ENCODE measurements around the gene SPEG. TPM values are rescaled to one million over a fixed set of nuclear protein-coding genes. Genes with fewer than 3 reads are reported as not detected.
A peak's percentile ranks its signal among the peaks of the same experiment; 100 is the strongest.

SPEG gene
- total and polyA plus RNA-seq, 2 of the 13 experiments (the other 11 are each of a cell fraction or from before 2014, with no cell fraction given), result 0.18 to 0.24 TPM

DNA sequence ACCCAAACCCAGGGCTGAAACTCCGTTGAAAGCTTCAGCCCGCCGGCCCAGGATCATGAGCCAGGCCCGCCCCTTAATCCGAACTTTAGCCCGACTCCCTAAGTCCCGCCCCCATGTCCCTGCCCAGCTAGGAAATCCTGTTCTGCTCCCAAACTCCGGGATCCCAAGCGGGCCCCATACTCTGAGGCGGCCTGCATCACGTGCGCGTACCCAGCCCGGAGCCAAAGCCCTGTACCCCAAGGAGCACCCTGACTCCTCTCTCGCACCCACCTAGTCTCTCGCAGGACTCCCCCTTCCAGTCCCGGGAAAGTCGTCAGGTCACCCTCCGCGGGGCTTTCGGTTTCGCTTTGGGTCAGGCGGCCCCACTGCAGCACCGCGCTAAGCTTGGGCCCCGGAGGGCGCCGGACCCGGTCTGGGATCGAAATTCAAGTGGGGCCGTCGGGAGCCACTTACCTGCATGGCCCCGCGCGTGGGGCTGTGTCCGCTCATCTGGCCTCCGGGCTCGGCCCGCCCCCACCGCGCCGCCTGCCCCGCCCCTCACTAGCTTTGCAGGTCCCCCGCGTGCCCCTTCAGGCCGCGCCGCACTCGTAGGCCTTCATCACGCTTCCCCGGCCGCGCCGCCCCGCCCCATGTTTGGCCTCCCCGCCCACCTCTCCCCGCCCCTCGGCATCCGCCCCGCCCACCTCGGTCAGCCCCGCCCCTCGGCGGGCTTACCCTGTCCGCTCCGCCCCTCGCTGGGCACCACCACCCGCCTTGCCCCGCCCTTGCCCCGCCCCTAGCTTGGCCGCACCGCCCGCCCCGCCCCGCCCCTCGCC, 47.1 kb upstream of the SPEG start, which contains the start of gene DNPEP (continued):
- no peak for TF ChIP-seq MEF2D (CRISPR knock-in tag; IDR thresholded peaks at IDR 0.05)
- TF ChIP-seq, protein P1, sequence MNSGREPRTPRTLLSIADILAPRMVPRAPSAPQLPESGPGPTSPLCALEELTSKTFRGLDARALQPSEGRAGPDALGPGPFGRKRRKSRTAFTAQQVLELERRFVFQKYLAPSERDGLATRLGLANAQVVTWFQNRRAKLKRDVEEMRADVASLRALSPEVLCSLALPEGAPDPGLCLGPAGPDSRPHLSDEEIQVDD (CRISPR knock-in tag; IDR thresholded peaks at IDR 0.05; ENCODE audit: borderline replicate concordance), result peak; percentile 54; the same call in 1 of the 2 replicates
- TF ChIP-seq ZNF567 (CRISPR knock-in tag; IDR thresholded peaks at IDR 0.05; ENCODE audit: borderline replicate concordance), result peak; percentile 82
- TF ChIP-seq, protein P2, sequence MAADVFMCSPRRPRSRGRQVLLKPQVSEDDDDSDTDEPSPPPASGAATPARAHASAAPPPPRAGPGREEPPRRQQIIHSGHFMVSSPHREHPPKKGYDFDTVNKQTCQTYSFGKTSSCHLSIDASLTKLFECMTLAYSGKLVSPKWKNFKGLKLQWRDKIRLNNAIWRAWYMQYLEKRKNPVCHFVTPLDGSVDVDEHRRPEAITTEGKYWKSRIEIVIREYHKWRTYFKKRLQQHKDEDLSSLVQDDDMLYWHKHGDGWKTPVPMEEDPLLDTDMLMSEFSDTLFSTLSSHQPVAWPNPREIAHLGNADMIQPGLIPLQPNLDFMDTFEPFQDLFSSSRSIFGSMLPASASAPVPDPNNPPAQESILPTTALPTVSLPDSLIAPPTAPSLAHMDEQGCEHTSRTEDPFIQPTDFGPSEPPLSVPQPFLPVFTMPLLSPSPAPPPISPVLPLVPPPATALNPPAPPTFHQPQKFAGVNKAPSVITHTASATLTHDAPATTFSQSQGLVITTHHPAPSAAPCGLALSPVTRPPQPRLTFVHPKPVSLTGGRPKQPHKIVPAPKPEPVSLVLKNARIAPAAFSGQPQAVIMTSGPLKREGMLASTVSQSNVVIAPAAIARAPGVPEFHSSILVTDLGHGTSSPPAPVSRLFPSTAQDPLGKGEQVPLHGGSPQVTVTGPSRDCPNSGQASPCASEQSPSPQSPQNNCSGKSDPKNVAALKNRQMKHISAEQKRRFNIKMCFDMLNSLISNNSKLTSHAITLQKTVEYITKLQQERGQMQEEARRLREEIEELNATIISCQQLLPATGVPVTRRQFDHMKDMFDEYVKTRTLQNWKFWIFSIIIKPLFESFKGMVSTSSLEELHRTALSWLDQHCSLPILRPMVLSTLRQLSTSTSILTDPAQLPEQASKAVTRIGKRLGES (CRISPR knock-in tag; IDR thresholded peaks at IDR 0.05; ENCODE audit: borderline replicate concordance), result no peak
- TF ChIP-seq, protein P3, sequence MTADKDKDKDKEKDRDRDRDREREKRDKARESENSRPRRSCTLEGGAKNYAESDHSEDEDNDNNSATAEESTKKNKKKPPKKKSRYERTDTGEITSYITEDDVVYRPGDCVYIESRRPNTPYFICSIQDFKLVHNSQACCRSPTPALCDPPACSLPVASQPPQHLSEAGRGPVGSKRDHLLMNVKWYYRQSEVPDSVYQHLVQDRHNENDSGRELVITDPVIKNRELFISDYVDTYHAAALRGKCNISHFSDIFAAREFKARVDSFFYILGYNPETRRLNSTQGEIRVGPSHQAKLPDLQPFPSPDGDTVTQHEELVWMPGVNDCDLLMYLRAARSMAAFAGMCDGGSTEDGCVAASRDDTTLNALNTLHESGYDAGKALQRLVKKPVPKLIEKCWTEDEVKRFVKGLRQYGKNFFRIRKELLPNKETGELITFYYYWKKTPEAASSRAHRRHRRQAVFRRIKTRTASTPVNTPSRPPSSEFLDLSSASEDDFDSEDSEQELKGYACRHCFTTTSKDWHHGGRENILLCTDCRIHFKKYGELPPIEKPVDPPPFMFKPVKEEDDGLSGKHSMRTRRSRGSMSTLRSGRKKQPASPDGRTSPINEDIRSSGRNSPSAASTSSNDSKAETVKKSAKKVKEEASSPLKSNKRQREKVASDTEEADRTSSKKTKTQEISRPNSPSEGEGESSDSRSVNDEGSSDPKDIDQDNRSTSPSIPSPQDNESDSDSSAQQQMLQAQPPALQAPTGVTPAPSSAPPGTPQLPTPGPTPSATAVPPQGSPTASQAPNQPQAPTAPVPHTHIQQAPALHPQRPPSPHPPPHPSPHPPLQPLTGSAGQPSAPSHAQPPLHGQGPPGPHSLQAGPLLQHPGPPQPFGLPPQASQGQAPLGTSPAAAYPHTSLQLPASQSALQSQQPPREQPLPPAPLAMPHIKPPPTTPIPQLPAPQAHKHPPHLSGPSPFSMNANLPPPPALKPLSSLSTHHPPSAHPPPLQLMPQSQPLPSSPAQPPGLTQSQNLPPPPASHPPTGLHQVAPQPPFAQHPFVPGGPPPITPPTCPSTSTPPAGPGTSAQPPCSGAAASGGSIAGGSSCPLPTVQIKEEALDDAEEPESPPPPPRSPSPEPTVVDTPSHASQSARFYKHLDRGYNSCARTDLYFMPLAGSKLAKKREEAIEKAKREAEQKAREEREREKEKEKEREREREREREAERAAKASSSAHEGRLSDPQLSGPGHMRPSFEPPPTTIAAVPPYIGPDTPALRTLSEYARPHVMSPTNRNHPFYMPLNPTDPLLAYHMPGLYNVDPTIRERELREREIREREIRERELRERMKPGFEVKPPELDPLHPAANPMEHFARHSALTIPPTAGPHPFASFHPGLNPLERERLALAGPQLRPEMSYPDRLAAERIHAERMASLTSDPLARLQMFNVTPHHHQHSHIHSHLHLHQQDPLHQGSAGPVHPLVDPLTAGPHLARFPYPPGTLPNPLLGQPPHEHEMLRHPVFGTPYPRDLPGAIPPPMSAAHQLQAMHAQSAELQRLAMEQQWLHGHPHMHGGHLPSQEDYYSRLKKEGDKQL (CRISPR knock-in tag; IDR thresholded peaks at IDR 0.05; ENCODE audit: low read depth), result no peak
- TF ChIP-seq ETV6 (CRISPR knock-in tag; conservative IDR thresholded peaks at IDR 0.05), result peak; percentile 80
- TF ChIP-seq, protein P4, sequence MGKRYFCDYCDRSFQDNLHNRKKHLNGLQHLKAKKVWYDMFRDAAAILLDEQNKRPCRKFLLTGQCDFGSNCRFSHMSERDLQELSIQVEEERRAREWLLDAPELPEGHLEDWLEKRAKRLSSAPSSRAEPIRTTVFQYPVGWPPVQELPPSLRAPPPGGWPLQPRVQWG (CRISPR knock-in tag; IDR thresholded peaks at IDR 0.05; ENCODE audit: borderline replicate concordance, low read depth), result no peak
- peak; percentile 45 for TF ChIP-seq ZNF543 (CRISPR knock-in tag; IDR thresholded peaks at IDR 0.05)
- TF ChIP-seq FOXC1 (CRISPR knock-in tag; IDR thresholded peaks at IDR 0.05; ENCODE audit: borderline replicate concordance), result peak; percentile 69; the same call in 1 of the 2 replicates
- TF ChIP-seq, protein P5, sequence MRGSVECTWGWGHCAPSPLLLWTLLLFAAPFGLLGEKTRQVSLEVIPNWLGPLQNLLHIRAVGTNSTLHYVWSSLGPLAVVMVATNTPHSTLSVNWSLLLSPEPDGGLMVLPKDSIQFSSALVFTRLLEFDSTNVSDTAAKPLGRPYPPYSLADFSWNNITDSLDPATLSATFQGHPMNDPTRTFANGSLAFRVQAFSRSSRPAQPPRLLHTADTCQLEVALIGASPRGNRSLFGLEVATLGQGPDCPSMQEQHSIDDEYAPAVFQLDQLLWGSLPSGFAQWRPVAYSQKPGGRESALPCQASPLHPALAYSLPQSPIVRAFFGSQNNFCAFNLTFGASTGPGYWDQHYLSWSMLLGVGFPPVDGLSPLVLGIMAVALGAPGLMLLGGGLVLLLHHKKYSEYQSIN (CRISPR knock-in tag; IDR thresholded peaks at IDR 0.05; ENCODE audit: borderline replicate concordance), result no peak
- TF ChIP-seq ZNF614 (CRISPR knock-in tag; IDR thresholded peaks at IDR 0.05; ENCODE audit: borderline replicate concordance), result 0 out of 2 replicates have a peak, but pooled peaks have one; percentile 23
- peak; percentile 38; the same call in 1 of the 2 replicates for TF ChIP-seq SMAD3 (CRISPR knock-in tag; IDR thresholded peaks at IDR 0.05)
- peak; percentile 58; the same call in 1 of the 2 replicates for TF ChIP-seq ZMYM4 (CRISPR knock-in tag; IDR thresholded peaks at IDR 0.05)
- TF ChIP-seq GATA4 (IDR thresholded peaks at IDR 0.05; ENCODE audit: borderline replicate concordance, low read depth), result no peak; the same call in none of the 2 replicates
- peak; percentile 93; the same call in 1 of the 2 replicates for TF ChIP-seq GLI4 (CRISPR knock-in tag; IDR thresholded peaks at IDR 0.05; ENCODE audit: borderline replicate concordance)
- 0 out of 2 replicates have a peak, but pooled peaks have one; percentile 24 for TF ChIP-seq STAT5B (CRISPR knock-in tag; IDR thresholded peaks at IDR 0.05)
- no peak for TF ChIP-seq HOXA7 (CRISPR knock-in tag; IDR thresholded peaks at IDR 0.05)
- no peak for TF ChIP-seq CHCHD3 (CRISPR knock-in tag; IDR thresholded peaks at IDR 0.05)
